HG02970 (cell line): ENCODE data around the gene GPBP1.

Experiments used
- ATAC-seq: cut with Tn5 transposase; IDR thresholded peaks from one replicate; pipeline ENCODE4 v1.9.1; 2021; ENCODE audit warnings: mild to moderate bottlenecking, moderate library complexity, moderate number of reproducible peaks; ENCODE audit not compliant: unreplicated experiment, low FRiP score

Gene GPBP1

GRCh38 chr5:57207007-57207653, 33.3 kb downstream of the GPBP1 start:
- no peak for ATAC-seq

- ATAC-seq = no peak
Observed at GRCh38 chr5:57207681-57208080, 33.8 kb downstream of the GPBP1 start.

- no peak for ATAC-seq
Observed at GRCh38 chr5:57209316-57210040, 35.6 kb downstream of the GPBP1 start.

GRCh38 chr5:57210633-57211032, 36.8 kb downstream of the GPBP1 start:
- no peak for ATAC-seq

- no peak for ATAC-seq
Observed at GRCh38 chr5:57211039-57211438, 37.2 kb downstream of the GPBP1 start.

- no peak for ATAC-seq
Observed at GRCh38 chr5:57215629-57216195, 41.9 kb downstream of the GPBP1 start.

- no peak for ATAC-seq
Observed at GRCh38 chr5:57216714-57217113, 42.9 kb downstream of the GPBP1 start.

GRCh38 chr5:57219386-57219785, 45.5 kb downstream of the GPBP1 start:
- ATAC-seq = no peak

- no peak for ATAC-seq
Observed at GRCh38 chr5:57221049-57221568, 47.2 kb downstream of the GPBP1 start.

- no peak for ATAC-seq
Observed at GRCh38 chr5:57225553-57225952, 51.7 kb downstream of the GPBP1 start.

GRCh38 chr5:57229313-57229712, 55.5 kb downstream of the GPBP1 start:
- no peak for ATAC-seq

GRCh38 chr5:57231607-57232006, 57.7 kb downstream of the GPBP1 start:
- ATAC-seq = no peak

GRCh38 chr5:57232293-57233033, 58.6 kb downstream of the GPBP1 start:
- no peak for ATAC-seq

- ATAC-seq = no peak
Observed at GRCh38 chr5:57243286-57244137, 69.7 kb downstream of the GPBP1 start.

GRCh38 chr5:57244331-57244730, 70.5 kb downstream of the GPBP1 start:
- ATAC-seq = no peak

- no peak for ATAC-seq
Observed at GRCh38 chr5:57246426-57246825, 72.6 kb downstream of the GPBP1 start.

- no peak for ATAC-seq
Observed at GRCh38 chr5:57247765-57248164, 73.9 kb downstream of the GPBP1 start.

- ATAC-seq = no peak
Observed at GRCh38 chr5:57249265-57249874, 75.5 kb downstream of the GPBP1 start.

GRCh38 chr5:57258052-57258451, 84.2 kb downstream of the GPBP1 start:
- no peak for ATAC-seq

GRCh38 chr5:57258943-57259342, 85.1 kb downstream of the GPBP1 start:
- ATAC-seq = no peak
